ENCODE results near the gene EEIG1.

DNA sequence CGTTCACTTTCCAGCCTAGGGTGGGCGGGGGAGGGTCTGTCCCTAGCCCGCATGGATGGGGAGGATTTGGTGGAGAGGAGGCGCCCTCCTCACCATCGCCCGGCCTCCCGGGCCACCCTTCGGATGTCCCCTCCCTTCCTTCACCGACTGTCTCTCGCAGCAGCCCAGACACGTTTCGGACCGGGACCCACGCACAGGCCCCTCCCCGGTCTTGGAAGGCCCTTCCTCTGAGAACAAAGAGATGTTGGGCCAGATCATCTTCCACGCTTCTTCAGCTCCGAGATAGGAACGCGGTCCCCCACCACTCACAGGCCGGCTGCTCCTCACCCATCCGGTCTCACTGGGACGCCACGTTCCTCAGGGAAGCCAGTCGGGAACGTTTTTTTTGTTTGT lies 42.5 kb downstream of the EEIG1 start:
- TF ChIP-seq, protein P1, sequence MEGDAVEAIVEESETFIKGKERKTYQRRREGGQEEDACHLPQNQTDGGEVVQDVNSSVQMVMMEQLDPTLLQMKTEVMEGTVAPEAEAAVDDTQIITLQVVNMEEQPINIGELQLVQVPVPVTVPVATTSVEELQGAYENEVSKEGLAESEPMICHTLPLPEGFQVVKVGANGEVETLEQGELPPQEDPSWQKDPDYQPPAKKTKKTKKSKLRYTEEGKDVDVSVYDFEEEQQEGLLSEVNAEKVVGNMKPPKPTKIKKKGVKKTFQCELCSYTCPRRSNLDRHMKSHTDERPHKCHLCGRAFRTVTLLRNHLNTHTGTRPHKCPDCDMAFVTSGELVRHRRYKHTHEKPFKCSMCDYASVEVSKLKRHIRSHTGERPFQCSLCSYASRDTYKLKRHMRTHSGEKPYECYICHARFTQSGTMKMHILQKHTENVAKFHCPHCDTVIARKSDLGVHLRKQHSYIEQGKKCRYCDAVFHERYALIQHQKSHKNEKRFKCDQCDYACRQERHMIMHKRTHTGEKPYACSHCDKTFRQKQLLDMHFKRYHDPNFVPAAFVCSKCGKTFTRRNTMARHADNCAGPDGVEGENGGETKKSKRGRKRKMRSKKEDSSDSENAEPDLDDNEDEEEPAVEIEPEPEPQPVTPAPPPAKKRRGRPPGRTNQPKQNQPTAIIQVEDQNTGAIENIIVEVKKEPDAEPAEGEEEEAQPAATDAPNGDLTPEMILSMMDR (IDR thresholded peaks at IDR 0.05; ENCODE audit: low read length) = no peak
- no peak for TF ChIP-seq EZH2phosphoT487 (IDR thresholded peaks at IDR 0.05; ENCODE audit: low read length)

All from MM.1S (cell line).